Retinal pigment epithelial cell (primary cell): ENCODE results near the gene DNAJC11.
"Not testable (repeated sequence)": the region's sequence is repeated elsewhere in the genome, so short reads cannot be mapped to it uniquely, and the experiment has no call there.

Experiments
- DNase-seq: peaks from one replicate; pipeline ENCODE4 v3.0.0-alpha.2; 2010; ENCODE audit warnings: low read depth
- H3K4me3 ChIP-seq: 2 replicates; pipeline ENCODE4 v1.5.1; 2011; ENCODE audit warnings: mild to moderate bottlenecking, low read length, control low read depth, moderate library complexity
- CTCF ChIP-seq: conservative IDR thresholded peaks from 2 replicates; pipeline ENCODE4 v1.5.1; 2011; ENCODE audit warnings: low read depth, low read length, control low read depth, inconsistent platforms

Gene DNAJC11

GRCh38 chr1:6668503-6668902, 33.1 kb downstream of the DNAJC11 start:
- H3K4me3 ChIP-seq: no peak overlapping the region
- TF ChIP-seq CTCF: no peak
- no peak for DNase-seq

GRCh38 chr1:6667139-6667538, 34.5 kb downstream of the DNAJC11 start:
- TF ChIP-seq CTCF: no peak
- no peak overlapping the region for H3K4me3 ChIP-seq
- DNase-seq: no peak

- no peak for TF ChIP-seq CTCF
- DNase-seq: no peak
Measured at GRCh38 chr1:6666696-6667095, 34.9 kb downstream of the DNAJC11 start.

GRCh38 chr1:6662468-6662867, 39.1 kb downstream of the DNAJC11 start:
- not testable (repeated sequence) for H3K4me3 ChIP-seq, DNase-seq

More at GRCh38 chr1:6666696-6667095, 34.9 kb downstream of the DNAJC11 start:
- no peak overlapping the region for H3K4me3 ChIP-seq

GRCh38 chr1:6660415-6661049, 41.1 kb downstream of the DNAJC11 start:
- peak; percentile 13 for DNase-seq
- H3K4me3 ChIP-seq: no peak overlapping the region
- TF ChIP-seq CTCF: no peak

GRCh38 chr1:6658359-6659060, 43.1 kb downstream of the DNAJC11 start:
- DNase-seq: no peak
- no peak overlapping the region for H3K4me3 ChIP-seq
- TF ChIP-seq CTCF: no peak

GRCh38 chr1:6657138-6657537, 44.5 kb downstream of the DNAJC11 start:
- TF ChIP-seq CTCF: no peak

More at GRCh38 chr1:6657138-6657537, 44.5 kb downstream of the DNAJC11 start:
- no peak for DNase-seq
- H3K4me3 ChIP-seq: no peak overlapping the region
